ENCODE measurements around the gene MAP3K14. TPM values are rescaled to one million over a fixed set of nuclear protein-coding genes. Genes with fewer than 3 reads are reported as not detected.

MAP3K14 gene
- total RNA-seq, 1 experiment from 2014 or later = 7.8 TPM

DNA sequence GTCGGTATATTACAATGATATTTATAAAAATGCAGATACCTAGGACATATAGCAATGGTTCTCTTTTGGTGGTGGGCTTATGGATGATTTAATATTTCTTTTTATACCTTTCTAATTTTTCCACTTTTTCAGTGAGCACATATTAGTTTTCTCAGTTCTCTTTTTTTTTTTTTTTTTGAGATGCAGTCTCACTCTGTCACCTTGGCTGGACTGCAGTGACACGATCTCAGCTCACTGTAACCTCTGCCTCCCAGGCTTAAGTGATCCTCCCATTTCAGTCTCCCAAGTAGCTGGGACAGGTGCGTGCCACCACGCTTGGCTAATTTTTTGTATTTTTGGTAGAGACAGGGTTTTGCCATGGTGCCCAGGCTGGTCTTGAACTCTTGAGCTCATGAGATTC is 15.1 kb downstream of the MAP3K14 start:
- H3K36me3 Mint-ChIP-seq (ENCODE audit: insufficient read depth in 1 of 3, low read depth in 3 of 3) = no peaks in the 10 kb centered on the region; a peak in 2 of 7 replicates
- WGBS (ENCODE audit: extremely low coverage, insufficient read length, low lambda C conversion rate) = no CpG with 5 or more reads among the region's 4 CpGs
- H3K27ac Mint-ChIP-seq = no peak overlapping the region

More for the DNA sequence above, 15.1 kb downstream of the MAP3K14 start:
- H3K27ac ChIP-seq (ENCODE audit: insufficient read length, low read depth, low read length) = no peak overlapping the region
- peaks cover 2% of the 10 kb centered on the region for H3K23me2 ChIP-seq (ENCODE audit: insufficient read length, low read depth, low read length, poor library complexity, severe bottlenecking)
- H2AK5ac ChIP-seq (ENCODE audit: insufficient read length, low read length) = no peak overlapping the region
- H2BK5ac ChIP-seq (ENCODE audit: insufficient read length, low read length) = no peak overlapping the region
- no peak overlapping the region for H4K5ac ChIP-seq (ENCODE audit: insufficient read length, low read depth, low read length)
- no peak overlapping the region for H2BK120ac ChIP-seq (ENCODE audit: low read depth, low read length, poor library complexity, severe bottlenecking)
- TF ChIP-seq CTCF (conservative IDR thresholded peaks at IDR 0.05) = no peak
- H4K91ac ChIP-seq (ENCODE audit: insufficient read length, low read depth, low read length) = no peak overlapping the region
- no peak overlapping the region for H2BK15ac ChIP-seq (ENCODE audit: low read depth, low read length)
- H2BK20ac ChIP-seq (ENCODE audit: low read depth, low read length, poor library complexity, severe bottlenecking) = no peak overlapping the region
- H3K27me3 ChIP-seq (ENCODE audit: insufficient read depth, low read length) = no peaks in the 10 kb centered on the region
- no peak overlapping the region for H3K56ac ChIP-seq (ENCODE audit: insufficient read length, low read depth, low read length)
- no peak overlapping the region for H3K18ac ChIP-seq (ENCODE audit: insufficient read length, low read depth, low read length)
- Mint-ChIP-seq H3K27me3 (ENCODE audit: low read depth) (no peaks in the 10 kb centered on the region), H3K4me3 (no peak overlapping the region), H3K9me3 (no peaks in the 10 kb centered on the region), H3K4me1 (peaks cover 8 to 9% of the 10 kb centered on the region in 2 experiments; a peak in 3 of 4 replicates)
- no peak overlapping the region for H3K4ac ChIP-seq (ENCODE audit: low read depth, low read length)
- no peaks in the 10 kb centered on the region for H4K20me1 ChIP-seq (ENCODE audit: control insufficient read depth, insufficient read depth, insufficient read length)
- no peak overlapping the region for H3K14ac ChIP-seq (ENCODE audit: insufficient read depth, low read length)
- no peaks in the 10 kb centered on the region for H3K4me1 ChIP-seq (ENCODE audit: insufficient read depth, low read length)
- H2BK12ac ChIP-seq (ENCODE audit: insufficient read length, low read depth, low read length) = no peak overlapping the region
- H2AFZ ChIP-seq (ENCODE audit: low read length) = no peak overlapping the region
- no peaks in the 10 kb centered on the region for H3K79me1 ChIP-seq (ENCODE audit: insufficient read depth, low read depth, low read length, poor library complexity, severe bottlenecking)
- H4K8ac ChIP-seq (replicated peaks; ENCODE audit: insufficient read length, low read depth, low read length) = no peak overlapping the region
- DNase-seq = no peak
- no peaks in the 10 kb centered on the region for H3K9me3 ChIP-seq (ENCODE audit: control insufficient read depth, low read depth, low read length)
- H3T11ph ChIP-seq (ENCODE audit: low read length) = no peak overlapping the region
- no peak overlapping the region for H3K4me2 ChIP-seq (ENCODE audit: insufficient read depth, insufficient read length, low read length)
- no peaks in the 10 kb centered on the region; the same call in 1 of the 2 replicates for H3K79me2 ChIP-seq (ENCODE audit: insufficient read depth, low read length)
- no peak overlapping the region for H3K23ac ChIP-seq (ENCODE audit: insufficient read length, low read depth, low read length)
- H3K9ac ChIP-seq (ENCODE audit: extremely low read depth, insufficient read length, low read length) = no peak overlapping the region
